Neutrophil (primary cell): ENCODE results near the gene PHTF1.

ENCODE experiments used
- H3K27ac ChIP-seq: fragments of 200-600 bp; sonication (generic); 2 replicates; pipeline ENCODE4 v1.5.1; 2016; ENCODE audit warnings: mild to moderate bottlenecking, moderate library complexity
- H3K27me3 ChIP-seq: fragments of 200-600 bp; sonication (generic); 2 replicates; pipeline ENCODE4 v1.6.0; 2016; ENCODE audit warnings: mild to moderate bottlenecking
- H3K36me3 ChIP-seq: fragments of 200-600 bp; sonication (generic); 2 replicates; pipeline ENCODE4 v1.5.1; 2017
- H3K4me1 ChIP-seq, 2 experiments: fragments of 200-600 bp in 1 of 2; sonication (generic) in 1 of 2; 1 replicate in 1 of 2; 2 replicates in 1 of 2; pipeline versions ENCODE4 v1.5.1 to v1.6.1; 2013 to 2016; ENCODE audit warnings: low read depth in 1 of 2, low read length in 1 of 2, mild to moderate bottlenecking in 1 of 2, moderate library complexity in 1 of 2; ENCODE audit not compliant: control insufficient read depth in 1 of 2, insufficient read depth in 1 of 2
- H3K4me3 ChIP-seq, 2 experiments: fragments of 200-600 bp in 1 of 2; sonication (generic) in 1 of 2; 1 replicate in 1 of 2; 2 replicates in 1 of 2; pipeline ENCODE4 v1.5.1; 2013 to 2016; ENCODE audit warnings: low read depth in 1 of 2, low read length in 1 of 2, mild to moderate bottlenecking in 1 of 2, moderate library complexity in 1 of 2
- H3K9me3 ChIP-seq: fragments of 200-600 bp; sonication (generic); 2 replicates; pipeline ENCODE4 v1.5.1; 2016
- CTCF ChIP-seq: fragments of 200-600 bp; sonication (generic); IDR thresholded peaks from 2 replicates; pipeline ENCODE4 v1.5.1; 2016; ENCODE audit warnings: antibody characterized with exemption

Gene PHTF1

GRCh38 chr1:113802367-113803007, 43.2 kb upstream of the PHTF1 start:
- H3K9me3 ChIP-seq: no peaks in the 10 kb centered on the region
- H3K27me3 ChIP-seq: no peaks in the 10 kb centered on the region
- H3K4me3 ChIP-seq: no peak overlapping the region
- H3K27ac ChIP-seq: no peak overlapping the region
- peaks cover 2% of the 10 kb centered on the region for H3K36me3 ChIP-seq
- H3K4me1 ChIP-seq: peaks cover 4 to 14% of the 10 kb centered on the region in 2 experiments
- TF ChIP-seq CTCF: no peak

DNA sequence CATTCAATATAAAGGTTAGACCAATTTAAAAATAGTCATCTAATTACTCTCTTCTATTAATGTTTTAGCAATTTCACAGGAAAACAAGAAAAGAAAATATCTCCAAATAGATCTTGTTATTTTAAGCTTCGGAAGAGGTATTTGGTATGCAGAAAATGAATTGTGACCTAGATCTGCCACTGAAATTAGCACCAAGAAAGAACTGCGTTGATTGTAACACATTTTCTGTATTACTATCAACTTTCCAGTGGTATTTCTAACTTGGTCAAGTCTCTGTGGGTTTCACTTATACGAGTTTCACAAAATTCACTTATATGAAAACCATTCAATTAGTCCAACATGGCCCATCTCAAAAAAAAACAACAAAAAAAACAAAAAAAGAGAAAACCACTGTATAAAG, 41.2 kb upstream of the PHTF1 start:
- Histone ChIP-seq H3K9me3 (no peaks in the 10 kb centered on the region), H3K4me1 (peaks cover 0 to 13% of the 10 kb centered on the region in 2 experiments), H3K36me3 (peaks cover 11% of the 10 kb centered on the region), H3K27me3 (no peaks in the 10 kb centered on the region), H3K4me3 (no peak overlapping the region), H3K27ac (no peak overlapping the region)
- no peak for TF ChIP-seq CTCF

- Histone ChIP-seq H3K27ac (no peak overlapping the region), H3K27me3 (no peaks in the 10 kb centered on the region), H3K9me3 (no peaks in the 10 kb centered on the region), H3K4me3 (no peak overlapping the region), H3K36me3 (peaks cover 23% of the 10 kb centered on the region), H3K4me1 (peaks cover 0 to 7% of the 10 kb centered on the region in 2 experiments)
- TF ChIP-seq CTCF: no peak
These were observed 38.2 kb upstream of the PHTF1 start for GRCh38 chr1:113797472-113797871.

- Histone ChIP-seq H3K4me3 (no peak overlapping the region), H3K36me3 (peaks cover 23% of the 10 kb centered on the region), H3K4me1 (peaks cover 0 to 11% of the 10 kb centered on the region in 2 experiments), H3K9me3 (no peaks in the 10 kb centered on the region), H3K27ac (no peak overlapping the region), H3K27me3 (no peaks in the 10 kb centered on the region)
- no peak for TF ChIP-seq CTCF
These were observed 34.9 kb upstream of the PHTF1 start for GRCh38 chr1:113793878-113794834.

DNA sequence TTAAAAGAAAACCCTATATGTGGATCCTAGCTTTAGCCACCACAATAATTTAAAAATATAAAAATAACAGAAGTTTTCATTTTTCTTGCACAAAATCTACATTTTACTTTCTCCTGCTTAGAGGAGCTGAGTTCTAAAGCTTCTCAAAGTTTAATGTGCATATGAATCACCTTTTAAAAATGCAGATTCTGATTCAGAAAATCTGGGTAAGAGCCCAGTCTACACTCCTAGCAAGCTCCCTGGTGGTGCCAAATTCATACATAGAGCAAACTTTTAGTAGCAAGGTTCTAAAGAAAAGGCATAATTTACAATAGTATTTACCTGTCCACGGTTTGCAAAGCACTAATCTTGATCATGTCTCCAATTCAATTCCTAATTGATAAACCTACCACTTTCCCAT, 33.7 kb upstream of the PHTF1 start:
- Histone ChIP-seq H3K27ac (peak overlapping the region; percentile 28), H3K36me3 (peaks cover 23% of the 10 kb centered on the region), H3K9me3 (no peaks in the 10 kb centered on the region), H3K4me3 (no peak overlapping the region), H3K27me3 (no peaks in the 10 kb centered on the region), H3K4me1 (peaks cover 4 to 11% of the 10 kb centered on the region in 2 experiments)
- TF ChIP-seq CTCF: no peak
